Amniotic stem cell (primary cell): ENCODE measurements around the gene PRKN.

Experiments used
- DNase-seq: peaks from one replicate; lab custom pipeline; 2025; lab: John Stamatoyannopoulos, UW

Gene PRKN

DNA sequence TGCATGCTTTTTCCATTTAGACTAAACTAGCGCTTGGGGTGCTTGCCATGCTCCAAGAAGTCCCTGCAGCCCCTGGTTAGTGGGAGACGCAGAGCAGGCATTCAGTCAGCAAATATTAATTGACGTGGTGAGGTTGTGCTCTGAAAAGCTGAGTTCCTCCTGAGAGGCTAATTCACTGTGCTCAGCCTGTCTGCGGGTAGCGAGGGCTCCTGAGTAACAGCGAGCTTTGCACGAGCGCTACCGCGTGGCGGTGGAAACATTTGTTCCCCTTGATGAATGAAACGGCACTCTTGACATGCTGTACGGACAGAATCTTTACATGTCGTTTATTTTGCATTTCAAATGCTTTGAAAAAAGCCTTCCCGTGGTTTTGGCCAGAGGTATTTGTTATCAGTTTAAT is 1283.1 kb downstream of the PRKN start:
- no peak for DNase-seq

DNA sequence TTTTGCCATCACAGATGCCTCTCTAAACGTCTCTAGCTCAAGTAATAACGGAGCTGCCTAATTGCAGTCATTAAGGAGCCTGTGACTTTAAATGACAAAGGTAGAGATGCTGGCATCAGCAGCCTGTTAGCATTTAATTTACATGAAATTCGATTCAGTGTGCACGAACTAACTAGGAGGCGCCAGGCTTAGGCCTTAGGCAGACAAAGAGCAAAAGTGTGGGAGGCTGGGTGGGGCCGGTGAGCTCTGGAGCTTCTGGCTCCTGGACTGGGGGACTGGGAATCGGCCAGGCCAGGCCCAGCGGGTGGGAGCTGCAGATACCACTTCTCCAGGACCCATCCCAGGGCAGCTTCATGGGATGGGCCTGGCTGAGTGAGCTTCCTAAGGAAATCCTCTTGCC is 1283.7 kb downstream of the PRKN start:
- DNase-seq: no peak

DNA sequence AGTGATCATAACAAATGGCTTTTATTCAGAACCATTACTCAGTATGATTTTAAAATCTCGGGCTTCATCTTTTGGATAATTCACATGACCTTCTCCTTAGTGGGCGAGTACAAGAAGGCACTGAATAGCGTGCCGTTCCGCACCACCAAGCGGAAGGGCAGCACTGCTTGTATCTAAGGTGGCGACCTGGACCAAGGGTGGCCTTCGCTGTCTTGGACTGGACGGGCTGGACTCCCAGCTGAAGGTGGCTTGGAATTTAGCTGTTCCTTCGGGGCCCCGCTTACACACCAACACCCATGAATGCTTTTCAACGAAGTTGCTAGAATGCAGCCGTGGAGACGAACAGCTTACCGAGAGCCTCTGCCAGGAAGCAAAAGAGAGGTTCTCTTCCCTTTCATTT is 1285.1 kb downstream of the PRKN start:
- no peak for DNase-seq

DNA sequence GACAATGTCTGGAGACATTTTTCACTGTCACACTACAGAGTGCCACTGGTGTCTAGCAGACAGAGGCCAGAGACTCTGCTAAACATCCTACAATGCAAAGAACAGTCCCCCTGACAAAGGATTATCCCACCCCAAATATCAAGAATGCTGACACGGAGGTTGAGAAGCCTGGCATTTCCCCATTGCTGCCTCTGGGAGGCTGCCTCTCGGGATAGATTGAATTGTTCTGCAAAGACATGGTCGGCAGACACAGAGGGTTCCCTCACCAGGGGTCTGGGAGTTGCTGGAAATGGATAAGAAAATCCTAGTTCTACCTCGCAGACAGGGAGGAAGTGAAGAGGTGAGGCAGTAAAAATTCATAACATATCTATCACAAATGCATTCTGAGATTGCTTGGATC is 1287.3 kb downstream of the PRKN start:
- DNase-seq: no peak

DNA sequence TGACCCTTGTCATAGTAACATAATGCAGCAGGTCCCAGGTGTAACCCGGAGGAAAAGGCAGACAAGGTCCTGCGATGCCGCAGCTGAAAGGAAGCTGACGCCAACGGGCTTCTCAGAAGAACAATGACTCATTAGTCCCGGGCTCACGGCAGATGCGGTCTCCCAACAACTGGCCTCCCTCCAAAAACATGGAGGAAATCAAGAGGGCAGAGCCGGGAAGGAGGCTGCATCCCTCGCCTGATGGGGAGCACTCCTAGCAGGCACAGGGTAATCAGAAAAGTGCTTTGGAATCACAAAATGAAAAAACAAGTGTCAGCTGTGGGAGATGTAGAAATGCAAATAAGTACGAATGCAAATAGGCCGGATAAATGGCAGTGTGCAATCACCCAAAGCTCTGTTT is 1288.5 kb downstream of the PRKN start:
- DNase-seq: peak; percentile 68

DNA sequence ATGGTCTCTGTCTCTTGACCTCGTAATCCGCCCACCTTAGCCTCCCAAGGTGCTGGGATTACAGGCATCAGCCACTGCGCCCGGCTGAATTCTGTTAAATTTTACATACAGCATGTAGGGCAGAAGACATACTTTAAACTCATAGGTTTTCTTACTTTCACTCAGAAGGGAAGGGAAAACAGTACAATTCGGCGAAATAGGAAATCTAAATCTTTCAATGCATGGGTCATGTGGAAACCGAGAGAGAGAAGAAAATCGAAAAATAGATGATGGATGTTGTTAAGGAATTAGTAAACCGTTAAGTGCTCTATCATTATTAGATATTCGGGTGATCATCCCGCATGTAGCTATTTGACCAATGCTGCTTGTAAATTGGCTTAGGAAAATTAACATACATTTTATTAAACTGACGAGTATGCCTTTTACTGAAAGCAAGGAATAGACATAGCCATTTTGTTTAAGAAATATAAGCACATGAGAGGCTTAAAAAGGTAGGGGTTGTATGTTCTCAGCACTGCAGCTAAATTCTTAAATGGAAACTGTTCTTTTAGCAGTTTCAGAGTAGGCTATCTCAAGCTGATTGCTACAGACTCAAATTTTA is 1289.0 kb downstream of the PRKN start:
- DNase-seq: no peak

DNA sequence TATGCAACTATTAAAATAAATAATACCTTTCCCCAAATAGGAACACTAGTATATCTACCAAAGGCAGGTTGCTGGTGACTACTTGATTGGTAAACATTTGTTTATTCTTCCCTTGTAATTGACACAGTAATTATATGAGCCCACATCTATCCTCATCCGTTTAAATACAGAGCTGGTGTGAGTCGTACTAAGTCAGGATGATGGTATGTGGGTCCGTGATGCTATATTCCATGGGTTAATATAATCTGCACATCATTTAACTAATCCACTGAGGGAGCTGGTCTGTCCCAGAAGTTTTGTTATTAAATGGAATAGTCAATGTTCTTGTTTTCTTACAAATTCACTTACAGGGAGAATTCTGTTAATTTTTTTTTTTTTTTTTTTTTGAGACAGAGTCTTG is 1289.7 kb downstream of the PRKN start:
- no peak for DNase-seq

DNA sequence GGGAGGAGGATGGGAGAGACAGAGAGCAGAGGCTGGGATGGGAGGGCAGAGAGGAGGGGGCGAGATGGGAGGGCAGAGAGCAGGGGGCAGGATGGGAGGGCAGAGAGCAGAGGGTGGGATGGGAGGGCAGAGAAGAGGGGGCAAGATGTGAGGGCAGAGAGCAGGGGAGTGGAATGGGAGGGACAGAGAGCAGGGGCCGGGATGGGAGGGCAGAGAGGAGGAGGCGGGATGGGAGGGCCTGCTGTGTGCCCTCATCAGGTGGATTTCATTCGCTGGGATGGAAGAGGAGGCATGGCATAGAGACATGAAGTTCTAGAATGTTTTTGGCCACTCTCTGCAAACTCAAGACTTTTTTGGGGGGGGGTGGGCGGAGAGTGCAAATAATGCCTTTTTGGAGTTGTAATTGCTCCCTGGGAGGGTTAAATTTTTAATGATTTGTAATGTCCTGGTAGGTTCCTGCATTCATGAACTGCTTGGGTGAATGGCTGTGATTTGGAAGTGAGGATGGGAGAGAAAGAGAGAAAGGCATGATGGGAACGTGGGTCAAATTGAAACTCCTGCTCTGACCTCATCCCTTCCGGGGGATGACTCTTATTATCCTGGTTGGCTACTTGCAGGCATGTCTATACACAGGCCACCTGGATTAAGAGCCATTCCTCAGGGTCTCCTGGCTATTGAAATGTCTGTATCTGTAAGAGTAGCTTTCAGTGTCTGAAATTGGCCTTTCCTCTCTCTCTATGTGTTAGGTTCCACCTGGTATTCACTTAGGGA is 1291.3 kb downstream of the PRKN start:
- DNase-seq: no peak

DNA sequence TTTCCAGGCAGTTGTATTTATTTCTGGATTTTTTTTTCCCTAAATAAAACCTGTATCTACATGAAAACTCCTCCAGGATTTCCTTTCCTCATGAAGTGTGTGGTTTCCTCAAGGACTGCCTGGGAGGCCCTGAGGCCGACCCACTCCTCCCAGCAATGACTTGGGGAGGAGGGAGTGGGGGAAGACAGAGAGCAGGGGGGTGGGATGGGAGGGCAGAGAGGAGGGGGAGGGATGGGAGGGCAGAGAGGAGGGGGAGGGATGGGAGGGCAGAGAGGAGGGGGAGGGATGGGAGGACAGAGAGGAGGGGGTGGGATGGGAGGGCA is 1291.9 kb downstream of the PRKN start:
- no peak for DNase-seq

DNA sequence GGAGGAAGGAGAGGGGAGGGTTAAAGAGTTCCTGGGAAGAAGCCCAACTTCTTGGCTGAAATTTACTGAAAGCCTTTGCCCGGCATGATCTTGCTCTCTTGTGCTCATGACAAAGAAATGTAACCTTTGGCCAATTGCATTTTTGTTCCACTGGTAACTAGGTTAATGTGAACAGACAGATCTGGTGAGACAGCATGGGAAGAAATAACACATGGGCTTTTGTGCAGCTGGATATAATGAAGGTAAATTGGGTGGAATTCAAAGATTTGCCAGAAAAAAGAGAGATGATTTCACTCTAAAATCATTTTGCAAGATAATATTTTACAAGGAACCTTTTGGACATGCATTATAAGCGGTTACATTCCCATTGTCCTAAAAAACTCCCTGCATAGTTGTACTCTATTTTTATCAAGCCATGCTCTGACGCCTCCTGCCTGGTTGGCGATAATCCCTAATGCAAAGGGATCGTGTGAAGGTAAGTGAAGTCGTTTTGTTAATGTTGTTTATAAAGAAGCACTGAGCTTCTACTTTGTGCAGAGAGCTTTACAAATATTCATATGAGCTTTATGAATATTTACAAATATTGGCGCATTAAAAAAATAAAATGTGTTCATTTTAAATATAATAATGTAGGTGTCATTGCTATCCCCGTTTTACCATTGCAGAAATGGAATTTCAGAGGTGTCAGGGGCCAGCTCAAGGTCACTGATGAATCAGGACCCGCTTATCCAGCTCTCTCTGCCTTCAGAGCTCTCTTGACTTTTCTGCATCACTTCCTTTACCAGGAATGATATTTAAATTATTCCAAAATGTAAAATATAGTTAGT is 1292.4 kb downstream of the PRKN start:
- DNase-seq: peak; percentile 72

DNA sequence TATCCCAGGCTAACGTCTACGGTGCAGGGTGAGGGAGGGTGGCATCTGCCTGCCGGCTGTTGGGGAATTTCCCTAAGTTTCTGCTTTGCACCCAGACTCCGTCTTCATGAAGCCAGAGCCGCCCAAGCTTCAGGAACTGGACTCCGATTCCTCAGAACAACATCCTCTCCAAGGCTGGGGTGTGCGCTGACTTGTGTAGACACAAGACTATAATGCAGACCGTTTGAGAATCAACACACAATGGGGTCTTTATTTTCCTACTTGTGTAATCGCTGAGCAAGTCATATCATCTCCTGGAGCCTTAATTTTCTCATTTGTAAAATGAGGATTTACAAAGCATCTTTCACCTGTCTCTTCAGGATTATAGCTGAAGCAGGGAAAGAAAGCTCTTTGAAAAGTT is 1293.2 kb downstream of the PRKN start:
- no peak for DNase-seq

DNA sequence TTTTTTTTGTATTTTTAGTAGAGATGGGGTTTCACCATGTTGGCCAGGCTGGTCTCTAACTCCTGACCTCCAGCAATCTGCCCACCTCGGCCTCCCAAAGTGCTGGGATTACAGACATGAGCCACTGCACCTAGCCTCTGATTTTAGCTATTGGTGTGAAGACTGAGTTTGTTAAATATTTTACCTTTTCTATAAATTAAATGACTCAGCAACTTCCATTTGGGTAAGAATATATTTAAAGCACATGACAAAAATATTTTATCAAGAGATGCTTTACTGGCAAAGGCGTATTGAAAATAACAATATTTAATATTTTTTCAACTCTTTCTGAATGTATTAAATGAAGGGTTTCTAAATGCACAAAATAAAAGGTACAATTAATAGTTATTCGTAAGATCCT is 1295.0 kb downstream of the PRKN start:
- no peak for DNase-seq

DNA sequence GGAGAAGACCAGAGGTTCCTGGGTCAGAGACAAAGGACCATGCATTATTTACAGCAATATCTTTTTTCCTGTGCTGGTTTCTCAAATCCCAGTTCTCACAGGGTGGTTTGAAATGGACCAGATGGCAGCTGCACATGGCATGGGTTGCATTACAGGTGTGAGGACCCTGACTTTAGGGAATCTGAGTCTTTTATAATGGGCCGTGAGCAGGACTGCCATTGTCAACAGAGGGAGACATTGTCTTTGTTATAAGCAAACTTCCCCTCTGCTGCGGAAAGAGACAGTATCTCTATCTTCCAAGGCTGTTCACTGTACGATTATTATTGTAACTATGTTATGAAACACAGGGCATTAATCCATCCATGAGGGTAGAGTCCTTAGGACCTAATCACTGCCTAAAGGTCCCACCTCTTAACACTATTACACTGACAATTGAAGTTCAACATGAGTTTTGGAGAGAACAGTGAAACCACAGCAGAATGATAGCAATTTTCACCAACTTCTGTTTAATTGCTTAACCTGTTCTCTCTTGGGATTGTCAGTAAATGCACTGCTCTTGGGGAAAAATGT is 1297.6 kb downstream of the PRKN start:
- DNase-seq: no peak

DNA sequence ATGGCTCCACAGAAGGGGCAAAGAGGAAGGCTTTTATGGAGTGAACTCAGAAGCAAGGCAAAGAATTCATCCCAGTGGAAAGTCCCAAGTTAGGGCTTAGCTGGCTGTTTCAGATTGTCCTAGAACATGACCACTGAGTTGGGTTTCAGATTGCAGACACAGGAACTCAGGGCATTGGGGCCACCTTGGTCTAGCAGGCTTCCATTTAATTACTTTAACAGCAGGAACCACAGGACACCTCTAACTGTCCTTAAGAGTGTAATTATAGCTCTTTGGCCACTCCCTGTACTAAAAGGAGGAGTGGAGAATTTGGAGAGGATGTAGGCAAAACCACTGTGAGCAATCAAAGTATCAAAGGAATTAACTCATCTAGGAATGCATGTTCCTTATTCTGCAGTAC is 1303.1 kb downstream of the PRKN start:
- DNase-seq: no peak

DNA sequence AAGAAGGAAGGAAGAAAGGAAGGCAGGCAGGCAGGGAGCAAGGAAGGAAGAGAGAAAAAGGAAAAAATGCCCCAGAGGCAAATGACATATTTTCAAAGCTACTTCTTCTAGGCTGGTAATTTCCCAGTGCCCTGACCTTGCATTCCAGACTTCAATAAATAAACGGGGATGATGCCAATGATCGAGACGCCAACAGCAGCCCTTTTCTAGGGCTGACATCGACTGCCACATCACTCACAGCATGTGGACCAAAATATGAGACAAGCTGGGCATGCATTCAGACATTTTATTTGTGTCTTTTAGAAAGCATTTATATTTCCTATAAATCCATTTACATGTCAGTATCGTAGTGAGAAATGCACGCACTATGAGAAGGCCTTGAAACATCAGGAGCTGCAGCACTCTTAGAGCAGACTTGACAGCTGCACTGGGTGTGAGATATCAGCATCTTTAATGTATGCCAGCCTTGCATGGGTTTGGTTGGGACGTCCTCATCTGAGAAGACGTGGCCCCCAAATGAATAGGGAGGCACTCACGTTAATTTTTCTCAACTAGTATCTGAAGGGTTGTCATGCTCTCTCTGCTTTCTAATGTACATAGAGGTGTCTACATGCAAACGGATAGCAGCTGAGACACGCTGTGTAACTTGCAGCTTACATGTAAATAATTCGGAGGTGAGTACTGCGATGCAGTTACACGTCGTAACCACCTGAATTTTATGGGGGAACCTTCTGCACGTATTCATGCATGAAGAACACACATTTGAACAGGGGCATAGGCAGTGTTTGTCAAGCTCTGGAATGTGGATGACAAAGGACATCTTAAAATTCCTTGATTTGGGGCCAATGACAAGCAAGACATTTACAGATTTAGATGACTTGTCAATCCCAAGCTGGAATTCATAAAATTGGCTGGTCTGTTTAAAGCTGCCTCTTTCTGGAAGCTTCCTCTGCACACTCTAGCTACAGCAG is 1304.6 kb downstream of the PRKN start:
- DNase-seq: no peak

DNA sequence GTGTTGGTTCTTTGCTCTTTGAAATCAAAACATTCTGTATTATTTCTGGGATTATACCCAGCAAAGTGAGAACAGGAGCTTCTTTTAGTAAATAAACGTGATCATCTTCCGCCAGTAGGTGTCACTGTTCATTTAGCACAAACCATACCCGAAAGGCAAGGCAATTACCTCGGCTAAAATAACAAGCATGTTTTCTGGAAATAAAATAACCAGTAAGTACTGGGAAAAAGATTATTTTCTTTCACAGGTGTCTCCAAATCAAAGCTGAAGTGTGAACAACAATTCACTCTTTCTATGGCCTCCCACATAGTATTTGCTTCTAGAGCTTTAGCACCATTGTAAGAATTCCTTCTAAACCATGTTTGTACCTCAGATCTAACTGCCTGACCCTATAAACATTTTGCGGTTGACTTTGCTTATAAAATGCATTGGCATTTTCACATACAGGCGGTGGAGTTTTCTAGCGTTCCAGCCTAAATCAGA is 1309.1 kb downstream of the PRKN start:
- DNase-seq: peak; percentile 62

DNA sequence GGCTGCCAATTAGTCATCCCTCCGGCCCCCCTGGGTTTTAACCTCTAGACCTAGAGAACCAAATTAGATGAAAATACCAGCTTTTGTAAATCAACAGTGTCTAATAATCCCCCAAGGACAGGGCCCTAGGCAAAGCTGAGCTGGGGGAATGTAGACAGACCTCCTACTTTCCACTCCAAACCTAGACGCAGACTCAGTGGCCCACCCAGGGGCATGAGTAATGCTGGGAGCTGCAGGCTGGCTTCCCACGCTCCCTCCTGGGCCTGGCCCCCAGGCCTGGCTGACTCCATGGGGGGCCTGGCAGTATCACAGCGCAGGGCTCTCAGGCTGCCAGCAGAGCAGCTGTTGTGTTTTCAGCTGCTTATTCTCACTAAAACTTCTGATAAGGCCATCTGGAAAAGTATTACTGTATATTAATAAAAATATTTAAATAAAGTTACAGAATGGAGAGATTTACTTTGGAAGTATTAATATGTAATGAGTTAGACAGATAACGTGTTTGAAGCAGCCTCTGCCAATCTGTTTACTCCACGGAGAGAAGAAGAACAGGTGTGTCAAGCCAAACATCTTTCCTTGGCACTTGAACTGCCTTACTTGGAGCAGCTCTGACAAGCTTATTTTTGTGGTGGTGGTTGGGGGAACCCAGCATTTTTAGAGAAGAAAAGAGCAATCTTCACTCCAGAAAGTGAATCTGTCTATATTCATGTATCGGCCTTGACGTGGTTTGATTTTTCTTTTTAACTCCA is 1309.7 kb downstream of the PRKN start:
- DNase-seq: no peak

DNA sequence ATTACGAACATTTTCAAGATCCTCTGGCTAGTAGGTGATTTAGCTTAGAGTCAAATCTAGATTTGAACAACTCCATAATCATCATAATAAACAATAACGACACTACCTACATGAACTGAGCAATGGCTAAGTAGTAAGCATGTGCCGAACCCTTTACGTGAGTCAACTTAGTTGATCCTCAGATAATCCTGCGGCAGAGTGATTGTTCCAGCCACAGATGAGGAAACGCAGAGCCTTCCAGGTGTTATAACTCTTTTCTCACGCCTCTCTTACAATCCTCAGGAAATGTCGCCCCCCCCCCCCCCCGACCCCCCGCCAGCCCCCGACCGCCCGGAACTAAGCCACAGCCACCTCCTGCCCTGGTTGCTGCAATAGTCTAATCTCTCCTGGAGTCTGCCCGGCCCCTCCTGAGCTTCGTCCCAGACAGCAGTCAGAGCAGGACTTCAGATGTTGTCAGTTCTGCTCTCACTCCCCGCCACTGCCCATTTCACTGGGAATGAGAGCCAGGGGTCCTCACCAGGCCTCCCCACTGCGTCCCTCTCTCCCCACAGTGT is 1312.2 kb downstream of the PRKN start:
- no peak for DNase-seq

DNA sequence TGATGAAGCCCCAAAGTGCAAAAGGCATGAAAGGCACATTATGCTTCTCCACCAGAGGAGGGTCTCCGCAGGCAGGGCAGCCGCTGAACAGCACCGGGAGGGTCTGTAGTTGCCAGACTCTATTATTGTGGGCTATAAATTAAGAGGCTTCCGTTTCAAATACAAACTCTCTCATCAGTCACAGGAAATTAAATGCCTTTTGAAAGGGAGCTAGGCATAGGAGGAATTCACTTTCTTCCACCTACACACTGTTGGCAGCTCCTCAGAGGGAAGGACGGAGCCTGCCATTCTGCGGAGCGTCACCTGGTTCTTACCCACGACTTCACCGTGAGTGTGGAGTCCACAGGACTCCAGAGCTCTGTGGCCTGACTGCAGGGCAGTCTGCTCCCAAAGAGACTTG is 1312.9 kb downstream of the PRKN start:
- DNase-seq: no peak

DNA sequence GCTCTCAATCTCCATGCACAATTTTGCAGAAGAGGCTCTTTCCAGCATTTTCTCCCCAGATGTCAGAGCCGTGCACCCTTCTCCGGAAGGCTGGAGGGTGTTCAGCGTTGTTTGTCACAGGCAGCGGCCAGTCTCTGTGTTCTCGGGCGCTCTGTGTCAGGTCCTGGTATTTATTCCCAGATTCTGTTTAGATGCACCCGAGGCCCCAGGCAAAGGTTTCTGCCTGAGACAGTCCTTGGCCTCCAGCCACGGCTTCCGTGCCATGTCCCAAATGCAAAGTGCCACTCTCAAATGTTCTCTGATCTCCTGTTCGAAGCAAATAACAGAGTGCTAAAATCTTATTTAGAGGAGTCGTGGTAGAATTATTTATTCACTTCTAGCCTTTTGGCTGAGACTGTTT is 1313.4 kb downstream of the PRKN start:
- no peak for DNase-seq

DNA sequence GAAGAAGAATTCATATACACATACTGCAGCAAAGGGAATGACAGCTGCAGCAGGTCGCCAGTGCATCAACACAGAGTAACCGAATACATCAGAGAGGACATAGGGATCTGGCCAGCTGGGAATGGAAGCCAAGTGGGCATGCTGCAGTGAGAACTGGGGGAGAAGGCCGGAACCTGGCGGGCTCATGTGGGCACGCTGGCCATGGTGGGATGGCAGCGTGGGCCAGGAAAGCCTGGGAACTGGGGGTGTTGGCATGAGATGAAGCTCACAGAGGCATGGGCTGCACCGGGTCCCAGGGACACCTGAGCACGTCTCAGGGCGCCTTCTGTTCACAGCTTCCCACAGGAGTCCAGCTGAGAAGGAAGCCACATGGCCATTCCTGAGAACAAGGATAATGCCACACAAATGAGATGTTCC is 1314.2 kb downstream of the PRKN start:
- no peak for DNase-seq
